CD8-positive, alpha-beta memory T cell (primary cell): ENCODE results near the gene VPS35L. TPM values are rescaled to one million over a fixed set of nuclear protein-coding genes. Genes with fewer than 3 reads are reported as not detected.

Experiments
- CTCF ChIA-PET: fragments of 350-600 bp; sonication (Branson Sonifier 250); formaldehyde crosslinking; loops from one replicate; lab custom pipeline; 2021; ENCODE audit warnings: antibody characterized with exemption; lab: Charles Lee
- POLR2A ChIA-PET: fragments of 350-600 bp; sonication (Branson Sonifier 250); formaldehyde crosslinking; loops from one replicate; lab custom pipeline; 2021; ENCODE audit warnings: antibody characterized with exemption; lab: Charles Lee
- DNase-seq, 5 donors: peaks; one replicate each; pipeline versions ENCODE4 v3.0.0 to v3.0.0-alpha.2; 2020 to 2022; ENCODE audit warnings: mixed read lengths in 1 of 5
- H3K27ac ChIP-seq: one replicate; pipeline ENCODE4 v1.7.0; 2013; ENCODE audit warnings: low read depth, mild to moderate bottlenecking, low read length, moderate library complexity
- H3K27me3 ChIP-seq: 2 replicates; pipeline ENCODE4 v1.7.0; 2013; ENCODE audit warnings: low read length, mild to moderate bottlenecking; ENCODE audit not compliant: insufficient read depth, poor library complexity, severe bottlenecking
- H3K36me3 ChIP-seq: 2 replicates; pipeline ENCODE4 v1.7.0; 2013; ENCODE audit warnings: mild to moderate bottlenecking, low read length, moderate library complexity; ENCODE audit not compliant: insufficient read depth
- H3K4me1 ChIP-seq: 2 replicates; pipeline ENCODE4 v1.7.0; 2013; ENCODE audit warnings: mild to moderate bottlenecking, low read length, moderate library complexity; ENCODE audit not compliant: insufficient read depth
- H3K4me3 ChIP-seq: 2 replicates; pipeline ENCODE4 v1.7.0; 2013; ENCODE audit warnings: mild to moderate bottlenecking, low read length
- H3K9me3 ChIP-seq: 2 replicates; pipeline ENCODE4 v1.7.0; 2013; ENCODE audit warnings: mild to moderate bottlenecking, low read length
- H3K27ac Mint-ChIP-seq, 8 donors: one replicate each; pipeline ENCODE4 v1.8.0; 2020 to 2021; ENCODE audit warnings: mixed read lengths in 8 of 8, mild to moderate bottlenecking in 6 of 8, inconsistent platforms in 3 of 8, moderate library complexity in 3 of 8
- H3K27me3 Mint-ChIP-seq, 2 donors: one replicate each; pipeline ENCODE4 v1.8.0; 2020 to 2021; ENCODE audit warnings: mixed read lengths in 2 of 2, mild to moderate bottlenecking in 1 of 2, moderate library complexity in 1 of 2
- H3K36me3 Mint-ChIP-seq, 3 donors: one replicate each; pipeline ENCODE4 v1.8.0; 2020 to 2021; ENCODE audit warnings: mixed read lengths in 3 of 3, inconsistent platforms in 1 of 3, mild to moderate bottlenecking in 1 of 3
- H3K4me1 Mint-ChIP-seq, 3 donors: one replicate each; pipeline ENCODE4 v1.8.0; 2020 to 2021; ENCODE audit warnings: mixed read lengths in 3 of 3, inconsistent platforms in 1 of 3, mild to moderate bottlenecking in 1 of 3
- H3K4me3 Mint-ChIP-seq, 7 donors: one replicate each; pipeline ENCODE4 v1.8.0; 2020 to 2021; ENCODE audit warnings: mixed read lengths in 7 of 7, mild to moderate bottlenecking in 6 of 7, moderate library complexity in 4 of 7, inconsistent platforms in 2 of 7
- H3K9me3 Mint-ChIP-seq, 5 donors: one replicate each; pipeline ENCODE4 v1.8.0; 2020 to 2022; ENCODE audit warnings: mixed read lengths in 5 of 5, mild to moderate bottlenecking in 3 of 5, moderate library complexity in 2 of 5, inconsistent platforms in 1 of 5
- polyA plus RNA-seq: library from polyadenylated mRNA; unstranded; fragments of 300-500 nt; fragmentation: Illumina TruSeq; gene quantifications from one replicate; pipeline ENCODE4 v1.2.3, GENCODE V29; 2021
- total RNA-seq, 2 experiments: library from RNA; stranded (reverse); gene quantifications; one replicate each; pipeline ENCODE4 v1.2.3, GENCODE V29; 2021

The VPS35L gene
- total and polyA plus RNA-seq, 3 experiments from 2014 or later, result 37.4 to 52.3 (median 40.2) TPM

GRCh38 chr16:19559242-19559910, 3.9 kb downstream of the VPS35L start:
- peak in 2 of 5 donors; percentile 40 to 45 for DNase-seq
- CTCF ChIA-PET, result interaction anchor here (0.7 to 2.4 kb wide), 6 partner anchors 9 to 329 kb away, joined by 3 to 9 read pairs (median 5); partner anchors contain the start of gene CCP110
- Mint-ChIP-seq H3K36me3 (peaks cover 0 to 14% (median 1%) of the 10 kb centered on the region in 3 donors), H3K27ac (peak overlapping the region in 2 of 8 donors; percentile 9 to 68), H3K4me1 (peaks cover 25 to 34% (median 29%) of the 10 kb centered on the region in 3 donors), H3K9me3 (no peaks in the 10 kb centered on the region), H3K4me3 (peak overlapping the region in 2 of 7 donors; percentile 18 to 57), H3K27me3 (no peaks in the 10 kb centered on the region)
- POLR2A ChIA-PET, result no interaction called here
- Histone ChIP-seq H3K9me3 (no peaks in the 10 kb centered on the region), H3K27ac (no peak overlapping the region), H3K4me1 (peaks cover 13% of the 10 kb centered on the region), H3K4me3 (no peak overlapping the region), H3K36me3 (no peaks in the 10 kb centered on the region), H3K27me3 (no peaks in the 10 kb centered on the region)

- no peaks in the 10 kb centered on the region for H3K9me3 ChIP-seq
- no peak overlapping the region for H3K4me3 Mint-ChIP-seq
- POLR2A ChIA-PET, result no interaction called here
- no peaks in the 10 kb centered on the region for H3K27me3 Mint-ChIP-seq
- H3K36me3 ChIP-seq, result no peaks in the 10 kb centered on the region
- CTCF ChIA-PET, result interaction anchor here (0.7 to 2.4 kb wide), 5 partner anchors 8 to 328 kb away, joined by 3 to 9 read pairs (median 5); no protein-coding TSS in a partner anchor
- H3K36me3 Mint-ChIP-seq, result peaks cover 0 to 17% (median 1%) of the 10 kb centered on the region in 3 donors
- DNase-seq, result no peak
- H3K4me1 ChIP-seq, result peaks cover 8% of the 10 kb centered on the region
- H3K4me3 ChIP-seq, result no peak overlapping the region
- no peaks in the 10 kb centered on the region for H3K9me3 Mint-ChIP-seq
- no peak overlapping the region for H3K27ac Mint-ChIP-seq
- peaks cover 20 to 29% (median 24%) of the 10 kb centered on the region in 3 donors for H3K4me1 Mint-ChIP-seq
- no peak overlapping the region for H3K27ac ChIP-seq
- H3K27me3 ChIP-seq, result no peaks in the 10 kb centered on the region
Observed at GRCh38 chr16:19560078-19560477, 4.6 kb downstream of the VPS35L start.

- Mint-ChIP-seq H3K4me3 (no peak overlapping the region), H3K27ac (no peak overlapping the region), H3K27me3 (peaks cover 0 to 2% of the 10 kb centered on the region in 2 donors), H3K36me3 (peaks cover 5 to 36% (median 5%) of the 10 kb centered on the region in 3 donors), H3K4me1 (peaks cover 4 to 16% (median 6%) of the 10 kb centered on the region in 3 donors), H3K9me3 (no peaks in the 10 kb centered on the region)
- no peak overlapping the region for H3K27ac ChIP-seq
- CTCF ChIA-PET, result interaction anchor here (1.5 to 3.7 kb wide), 2 partner anchors 8 to 323 kb away, joined by 6 to 14 read pairs; partner anchors contain the start of gene VPS35L
- H3K4me3 ChIP-seq, result no peak overlapping the region
- H3K36me3 ChIP-seq, result no peaks in the 10 kb centered on the region
- DNase-seq, result no peak
- H3K4me1 ChIP-seq, result no peaks in the 10 kb centered on the region
- no peaks in the 10 kb centered on the region for H3K27me3 ChIP-seq
- POLR2A ChIA-PET, result no interaction called here
- H3K9me3 ChIP-seq, result no peaks in the 10 kb centered on the region
Observed at GRCh38 chr16:19563377-19563776, 7.9 kb downstream of the VPS35L start.

GRCh38 chr16:19566362-19566761, 10.9 kb downstream of the VPS35L start:
- Mint-ChIP-seq H3K36me3 (peaks cover 5 to 57% (median 8%) of the 10 kb centered on the region in 3 donors), H3K4me1 (peaks cover 0 to 9% (median 3%) of the 10 kb centered on the region in 3 donors), H3K9me3 (no peaks in the 10 kb centered on the region), H3K27me3 (peaks cover 0 to 2% of the 10 kb centered on the region in 2 donors), H3K4me3 (no peak overlapping the region), H3K27ac (no peak overlapping the region)
- no peaks in the 10 kb centered on the region for H3K9me3 ChIP-seq
- DNase-seq, result no peak
- H3K27ac ChIP-seq, result no peak overlapping the region
- H3K36me3 ChIP-seq, result peaks cover 6% of the 10 kb centered on the region
- no peaks in the 10 kb centered on the region for H3K4me1 ChIP-seq
- H3K27me3 ChIP-seq, result no peaks in the 10 kb centered on the region
- ChIA-PET POLR2A (no interaction called here), CTCF (interaction anchor here (1.1 to 1.3 kb wide), 2 partner anchors 15 to 341 kb away, joined by 3 read pairs; no protein-coding TSS in a partner anchor)
- no peak overlapping the region for H3K4me3 ChIP-seq

- Histone ChIP-seq H3K4me1 (no peaks in the 10 kb centered on the region), H3K9me3 (no peaks in the 10 kb centered on the region), H3K27me3 (no peaks in the 10 kb centered on the region), H3K27ac (no peak overlapping the region), H3K4me3 (no peak overlapping the region), H3K36me3 (peaks cover 6% of the 10 kb centered on the region)
- H3K36me3 Mint-ChIP-seq, result peaks cover 5 to 67% (median 8%) of the 10 kb centered on the region in 3 donors
- no peak for DNase-seq
- peaks cover 0 to 4% (median 3%) of the 10 kb centered on the region in 3 donors for H3K4me1 Mint-ChIP-seq
- no peak overlapping the region for H3K4me3 Mint-ChIP-seq
- H3K9me3 Mint-ChIP-seq, result no peaks in the 10 kb centered on the region
- POLR2A ChIA-PET, result no interaction called here
- H3K27me3 Mint-ChIP-seq, result peaks cover 0 to 2% of the 10 kb centered on the region in 2 donors
- CTCF ChIA-PET, result interaction anchor here (1.3 to 1.4 kb wide), 2 partner anchors 8 to 340 kb away, joined by 3 to 5 read pairs; no protein-coding TSS in a partner anchor
- peak overlapping the region in 1 of 8 donors; percentile 70 for H3K27ac Mint-ChIP-seq
Observed at GRCh38 chr16:19567560-19567959, 12.1 kb downstream of the VPS35L start.

- H3K27me3 Mint-ChIP-seq, result no peaks in the 10 kb centered on the region
- no peak overlapping the region for H3K4me3 ChIP-seq
- no peak overlapping the region for H3K27ac Mint-ChIP-seq
- H3K9me3 Mint-ChIP-seq, result no peaks in the 10 kb centered on the region
- H3K4me3 Mint-ChIP-seq, result no peak overlapping the region
- ChIA-PET POLR2A (no interaction called here), CTCF (interaction anchor here (1.6 kb wide), 1 partner anchor 10 kb away, joined by 5 read pairs; no protein-coding TSS in a partner anchor)
- H3K27me3 ChIP-seq, result no peaks in the 10 kb centered on the region
- H3K36me3 Mint-ChIP-seq, result peaks cover 25 to 80% (median 31%) of the 10 kb centered on the region in 3 donors
- no peaks in the 10 kb centered on the region for H3K4me1 ChIP-seq
- H3K27ac ChIP-seq, result no peak overlapping the region
- no peaks in the 10 kb centered on the region for H3K4me1 Mint-ChIP-seq
- DNase-seq, result no peak
- H3K9me3 ChIP-seq, result no peaks in the 10 kb centered on the region
- H3K36me3 ChIP-seq, result peaks cover 24% of the 10 kb centered on the region
Observed at GRCh38 chr16:19573997-19574396, 18.5 kb downstream of the VPS35L start.

- Histone ChIP-seq H3K27me3 (no peaks in the 10 kb centered on the region), H3K4me3 (no peak overlapping the region), H3K9me3 (no peaks in the 10 kb centered on the region), H3K4me1 (no peaks in the 10 kb centered on the region), H3K27ac (no peak overlapping the region), H3K36me3 (peaks cover 23% of the 10 kb centered on the region)
- Mint-ChIP-seq H3K27ac (no peak overlapping the region), H3K4me3 (no peak overlapping the region), H3K9me3 (no peaks in the 10 kb centered on the region), H3K36me3 (peaks cover 26 to 79% (median 32%) of the 10 kb centered on the region in 3 donors), H3K4me1 (no peaks in the 10 kb centered on the region), H3K27me3 (no peaks in the 10 kb centered on the region)
- ChIA-PET CTCF (no interaction called here), POLR2A (no interaction called here)
- no peak for DNase-seq
Observed at GRCh38 chr16:19574615-19575014, 19.1 kb downstream of the VPS35L start.

GRCh38 chr16:19578378-19578971, 23.0 kb downstream of the VPS35L start:
- ChIA-PET POLR2A (no interaction called here), CTCF (interaction anchor here (1.3 kb wide), 1 partner anchor 21 kb away, joined by 3 read pairs; no protein-coding TSS in a partner anchor)
- H3K36me3 Mint-ChIP-seq, result peaks cover 38 to 88% (median 53%) of the 10 kb centered on the region in 3 donors
- Histone ChIP-seq H3K27me3 (no peaks in the 10 kb centered on the region), H3K4me3 (no peak overlapping the region), H3K9me3 (no peaks in the 10 kb centered on the region), H3K36me3 (peaks cover 44% of the 10 kb centered on the region), H3K27ac (no peak overlapping the region), H3K4me1 (no peaks in the 10 kb centered on the region)
- H3K4me3 Mint-ChIP-seq, result no peak overlapping the region
- H3K9me3 Mint-ChIP-seq, result peaks cover 0 to 6% (median 0%) of the 10 kb centered on the region in 5 donors
- no peak overlapping the region for H3K27ac Mint-ChIP-seq
- no peaks in the 10 kb centered on the region for H3K4me1 Mint-ChIP-seq
- no peaks in the 10 kb centered on the region for H3K27me3 Mint-ChIP-seq
- DNase-seq, result no peak
